HepG2 (cell line): Measurements from ENCODE around the gene CYSRT1. TPM values are rescaled to one million over a fixed set of nuclear protein-coding genes. Genes with fewer than 3 reads are reported as not detected.

ENCODE experiments used
- ATAC-seq: fragments of 200-7000 bp; cut with Tn5 transposase; 3 replicates; pipeline ENCODE4 v1.9.1; 2020; ENCODE audit warnings: mild to moderate bottlenecking, moderate library complexity
- BruUV-seq: library from RNA; stranded (reverse); fragments of 400-500 nt; replicated peaks from 2 replicates; lab custom pipeline; 2021; lab: Mats Ljungman, UMichigan
- CTCF ChIA-PET: fragments of 300-600 bp; formaldehyde crosslinking; extraction: SDS; loops from one replicate; lab custom pipeline; 2021; ENCODE audit warnings: low total read pairs, inconsistent platforms, low intra/inter-chr PET ratio; lab: Yijun Ruan, JAX
- POLR2A ChIA-PET: fragments of 350-600 bp; sonication (Branson Sonifier 250); formaldehyde crosslinking; loops from one replicate; lab custom pipeline; 2020; ENCODE audit warnings: antibody characterized with exemption, inconsistent platforms; lab: Yijun Ruan, JAX
- DNase-seq: peaks from one replicate; pipeline ENCODE4 v3.0.0-alpha.2; 2015; ENCODE audit warnings: low spot score
- FAIRE-seq: peaks from 3 replicates; lab custom pipeline; 2011; peaks lifted over from hg19 to GRCh38; lab: Jason Lieb, UNC
- H2AFZ ChIP-seq: one replicate; pipeline ENCODE4 v1.6.1; 2011; ENCODE audit warnings: low read length, inconsistent platforms
- H3K27ac ChIP-seq: fragments of 300-600 bp; 3 replicates; pipeline ENCODE4 v1.8.0; 2011; ENCODE audit warnings: mixed run types, mild to moderate bottlenecking, mixed read lengths, low read length, inconsistent platforms; ENCODE audit not compliant: insufficient read depth; ENCODE audit errors: extremely low read length
- H3K27me3 ChIP-seq, 2 experiments: fragments of 200-600 bp in 1 of 2; 2 replicates in 1 of 2; 3 replicates in 1 of 2; pipeline versions ENCODE4 v1.6.0 to v1.8.0; 2011; ENCODE audit warnings: low read length in 2 of 2, mild to moderate bottlenecking in 2 of 2, moderate library complexity in 2 of 2, inconsistent platforms in 1 of 2; ENCODE audit not compliant: insufficient read depth in 2 of 2, control insufficient read depth in 1 of 2
- H3K36me3 ChIP-seq, 2 experiments: fragments of 200-600 bp in 1 of 2; replicated peaks in 1 of 2; 2 replicates in 1 of 2; 3 replicates in 1 of 2; pipeline versions ENCODE4 v1.5.1 to v1.8.0; 2011; ENCODE audit warnings: low read length in 2 of 2, inconsistent platforms in 1 of 2; ENCODE audit not compliant: insufficient read depth in 2 of 2, control insufficient read depth in 1 of 2
- H3K4me1 ChIP-seq: 2 replicates; pipeline ENCODE4 v1.5.1; 2012; ENCODE audit warnings: low read length, inconsistent platforms; ENCODE audit not compliant: insufficient read depth
- H3K4me2 ChIP-seq: 2 replicates; pipeline ENCODE4 v1.6.0; 2011; ENCODE audit warnings: low read depth, low read length, inconsistent platforms
- H3K4me3 ChIP-seq, 3 experiments: fragments of 200-600 bp in 1 of 3; sonication (generic), shearing (Covaris generic) in 1 of 3; replicated peaks in 1 of 3; 2 replicates each; pipeline ENCODE4 v1.5.1; 2011 to 2016; ENCODE audit warnings: low read length in 3 of 3, inconsistent platforms in 2 of 3, low read depth in 2 of 3, mild to moderate bottlenecking in 2 of 3, control low read depth in 1 of 3, mixed read lengths in 1 of 3; ENCODE audit not compliant: insufficient read depth in 1 of 3
- H3K79me2 ChIP-seq: one replicate; pipeline ENCODE4 v1.6.1; 2011; ENCODE audit warnings: low read length, inconsistent platforms; ENCODE audit not compliant: insufficient read depth
- H3K9ac ChIP-seq: 2 replicates; pipeline ENCODE4 v1.6.0; 2011; ENCODE audit warnings: mild to moderate bottlenecking, low read depth, low read length, inconsistent platforms; ENCODE audit not compliant: insufficient read depth
- H3K9me3 ChIP-seq: 2 replicates; pipeline ENCODE4 v1.5.1; 2012; ENCODE audit warnings: mild to moderate bottlenecking, low read length
- H4K20me1 ChIP-seq: 2 replicates; pipeline ENCODE4 v1.6.0; 2011; ENCODE audit warnings: inconsistent platforms, mild to moderate bottlenecking, low read length, moderate library complexity; ENCODE audit not compliant: insufficient read depth
- ELF3 ChIP-seq: IDR thresholded peaks from 2 replicates; pipeline ENCODE4 v1.6.1; 2016; ENCODE audit warnings: missing genetic modification reagents, missing compliant biosample characterization
- HNF4G ChIP-seq, 2 experiments: sonication (generic) in 1 of 2; formaldehyde crosslinking in 1 of 2; IDR thresholded peaks; 2 replicates each; pipeline versions ENCODE4 v1.4.0 to v1.6.1; 2011 to 2020; ENCODE audit warnings: borderline replicate concordance in 2 of 2, low read depth in 2 of 2, mild to moderate bottlenecking in 2 of 2, low read length in 1 of 2, missing genetic modification reagents in 1 of 2, moderate library complexity in 1 of 2
- JUNB ChIP-seq: sonication (generic); formaldehyde crosslinking; IDR thresholded peaks from 2 replicates; pipeline ENCODE4 v1.8.0; 2022; ENCODE audit warnings: missing genetic modification reagents, mild to moderate bottlenecking, borderline replicate concordance
- MTA3 ChIP-seq: sonication (generic); formaldehyde crosslinking; IDR thresholded peaks from 2 replicates; pipeline ENCODE4 v1.4.0; 2020; ENCODE audit warnings: missing genetic modification reagents
- NBN ChIP-seq: fragments of 450-650 bp; conservative IDR thresholded peaks from 2 replicates; pipeline ENCODE4 v1.6.1; 2017
- SOX13 ChIP-seq, 3 experiments: fragments of 450-650 bp in 1 of 3; sonication (generic) in 1 of 3; formaldehyde crosslinking in 1 of 3; IDR thresholded peaks in 2 of 3; conservative IDR thresholded peaks in 1 of 3; 2 replicates each; pipeline versions ENCODE4 v1.5.0 to v1.6.1; 2016 to 2020; ENCODE audit warnings: antibody characterized with exemption in 1 of 3, mild to moderate bottlenecking in 1 of 3, missing compliant biosample characterization in 1 of 3, missing genetic modification reagents in 1 of 3, moderate library complexity in 1 of 3
- ZNF207 ChIP-seq: fragments of 450-650 bp; IDR thresholded peaks from 2 replicates; pipeline ENCODE4 v1.6.1; 2016; ENCODE audit warnings: antibody characterized with exemption, borderline replicate concordance
- ZNF274 ChIP-seq: sonication (generic); formaldehyde crosslinking; IDR thresholded peaks from 2 replicates; pipeline ENCODE4 v1.5.1; 2020; ENCODE audit warnings: mild to moderate bottlenecking, missing genetic modification reagents
- ZNF333 ChIP-seq: sonication (generic); formaldehyde crosslinking; IDR thresholded peaks from 2 replicates; pipeline ENCODE4 v1.4.0; 2020; ENCODE audit warnings: mild to moderate bottlenecking, missing genetic modification reagents, borderline replicate concordance
- ZNF337 ChIP-seq: sonication (generic); formaldehyde crosslinking; IDR thresholded peaks from 2 replicates; pipeline ENCODE4 v1.5.1; 2020; ENCODE audit warnings: missing genetic modification reagents, low read depth, mild to moderate bottlenecking, borderline replicate concordance
- ZNF432 ChIP-seq: sonication (generic); formaldehyde crosslinking; IDR thresholded peaks from 2 replicates; pipeline ENCODE4 v1.5.0; 2020; ENCODE audit warnings: missing genetic modification reagents, mild to moderate bottlenecking, borderline replicate concordance
- ZNF441 ChIP-seq: sonication (generic); formaldehyde crosslinking; IDR thresholded peaks from 2 replicates; pipeline ENCODE4 v1.7.0; 2021; ENCODE audit warnings: missing genetic modification reagents, borderline replicate concordance
- ZNF446 ChIP-seq: sonication (generic); formaldehyde crosslinking; IDR thresholded peaks from 2 replicates; pipeline ENCODE4 v1.5.0; 2020; ENCODE audit warnings: mild to moderate bottlenecking, missing genetic modification reagents
- ZSCAN29 ChIP-seq: sonication (generic); formaldehyde crosslinking; conservative IDR thresholded peaks from 2 replicates; pipeline ENCODE4 v1.4.0; 2020; ENCODE audit warnings: mild to moderate bottlenecking, missing genetic modification reagents
- WGBS: methylation state at CpG from one replicate; pipeline ENCODE4 v1.1.6; 2017; ENCODE audit warnings: low lambda C conversion rate; 5-methylcytosine and 5-hydroxymethylcytosine counted together
- in situ Hi-C: cut with HindIII; loops from 2 replicates; pipeline ENCODE4 v1.10.0; 2017; ENCODE audit warnings: low pct_unique_long_range_greater_than_20kb; ENCODE audit not compliant: extremely low pct_ligation_motif_present
- intact Hi-C: fragments of 100-400 bp; cut with micrococcal nuclease; formaldehyde crosslinking; loops from one replicate; pipeline ENCODE4 v1.10.0; 2022; ENCODE audit not compliant: unreplicated experiment
- polyA plus RNA-seq, 8 experiments: library from polyadenylated mRNA; depleted of rRNA in 3 of 8; stranded (reverse) in 7 of 8; unstranded in 1 of 8; fragments of >200 nt; fragmentation: Illumina TruSeq in 4 of 8; extraction: Trizol in 4 of 8; gene quantifications; 2 replicates each; pipeline versions ENCODE4 v1.2.1 to v1.2.3, GENCODE V29; 2011 to 2016; ENCODE audit warnings: low read depth in 4 of 8, missing spikeins in 1 of 8, mixed read lengths in 1 of 8; ENCODE audit not compliant: insufficient read depth in 1 of 8
- total RNA-seq, 5 experiments: library from RNA; depleted of rRNA; stranded (reverse); fragments of >200 nt; fragmentation: Illumina TruSeq; extraction: Trizol; gene quantifications; 2 replicates each; pipeline ENCODE4 v1.2.3, GENCODE V29; 2016; ENCODE audit warnings: low read depth in 1 of 5
- TF ChIP-seq, protein P1 (sequence below): sonication (generic); formaldehyde crosslinking; IDR thresholded peaks from 2 replicates; pipeline ENCODE4 v1.5.0; 2020; ENCODE audit warnings: missing genetic modification reagents
- TF ChIP-seq, protein P2 (sequence below): IDR thresholded peaks from 2 replicates; pipeline ENCODE4 v1.6.1; 2016; ENCODE audit warnings: low read depth, borderline replicate concordance
- TF ChIP-seq, protein P3 (sequence below): sonication (generic); formaldehyde crosslinking; IDR thresholded peaks from 2 replicates; pipeline ENCODE4 v1.5.1; 2020; ENCODE audit warnings: mild to moderate bottlenecking, missing genetic modification reagents, moderate library complexity

The CYSRT1 gene
- total and polyA plus RNA-seq, 2 of the 13 experiments (the other 11 are each of a cell fraction or from before 2014, with no cell fraction given), result 1.5 to 2.1 TPM

DNA sequence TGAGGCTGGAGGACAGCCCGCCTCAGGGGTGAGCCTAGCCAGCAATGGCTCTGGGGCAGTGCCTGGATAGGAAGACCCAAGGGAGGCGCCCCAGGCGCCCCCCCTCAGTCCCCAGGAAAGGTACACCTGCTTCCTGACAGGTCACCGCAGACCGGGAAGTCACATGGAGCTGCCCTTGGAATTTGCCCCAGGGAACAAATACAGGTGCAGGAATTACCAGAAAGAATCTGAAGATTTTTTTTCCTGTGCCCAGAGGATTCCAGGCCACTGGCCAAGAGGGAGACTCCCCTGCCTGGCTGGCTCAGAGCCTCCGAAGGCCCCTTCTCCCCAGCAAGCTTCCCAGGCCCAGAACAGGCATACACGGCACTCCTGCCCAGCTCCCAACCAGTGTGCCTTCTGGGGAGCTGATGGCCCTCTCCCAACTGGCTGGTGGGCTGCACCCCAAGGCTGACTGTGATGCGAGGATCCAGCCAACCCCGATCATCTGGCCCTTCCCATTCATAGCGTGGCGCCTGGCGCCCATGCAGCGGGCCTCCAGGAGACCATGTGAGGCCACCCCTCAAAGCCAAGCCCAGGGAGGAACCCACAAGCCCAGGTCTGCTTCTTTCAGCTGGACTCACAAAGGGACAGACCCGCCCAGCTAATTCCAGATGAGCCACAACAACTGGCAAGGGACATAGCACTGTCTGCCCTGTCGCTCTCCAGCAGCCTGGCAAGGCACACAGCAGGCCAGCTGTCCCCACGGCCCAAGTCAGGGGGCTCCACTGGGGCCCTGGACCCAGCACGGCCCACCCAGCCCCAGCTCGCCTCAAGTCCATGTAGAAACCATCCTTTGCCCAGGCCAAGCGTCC, 26.7 kb upstream of the CYSRT1 start:
- Histone ChIP-seq H3K4me3 (peak overlapping the region; percentile 71 to 75 (median 72)), H4K20me1 (no peaks in the 10 kb centered on the region; the same call in 1 of the 2 replicates), H3K36me3 (no peaks in the 10 kb centered on the region; a peak in 1 of 5 replicates), H3K4me2 (peak overlapping the region; percentile 90), H3K9me3 (no peaks in the 10 kb centered on the region), H3K27ac (peak overlapping the region; percentile 47), H3K27me3 (no peaks in the 10 kb centered on the region), H3K4me1 (peaks cover 68% of the 10 kb centered on the region), H3K9ac (peak overlapping the region; percentile 73), H2AFZ (no peak overlapping the region), H3K79me2 (peaks cover 57% of the 10 kb centered on the region)
- DNase-seq, result no peak
- intact Hi-C loops (no loop called here), in situ Hi-C loops (no loop called here)
- ATAC-seq, result no peak; the same call in 2 of the 3 replicates
- no peak for FAIRE-seq
- BruUV-seq, result no TSS peak
- POLR2A ChIA-PET, result interaction anchor here (0.8 to 3.0 kb wide), 11 partner anchors 9 to 80 kb away, joined by 3 to 47 read pairs (median 7); partner anchors contain the start of genes ANAPC2, RNF208, SSNA1 and TUBB4B
- 10% methylated on average over 4 of the region's 19 CpGs for WGBS
- CTCF ChIA-PET, result no interaction called here
- no peak for TF ChIP-seq ZNF432
- TF ChIP-seq NBN, result no peak
- TF ChIP-seq ZNF333, result 0 out of 2 replicates have a peak, but pooled peaks have one; percentile 4
- TF ChIP-seq ZNF207, result no peak
- TF ChIP-seq ZNF337, result no peak
- no peak for TF ChIP-seq ZSCAN29 (CRISPR knock-in tag)
- TF ChIP-seq ZNF274 (CRISPR knock-in tag), result 0 out of 2 replicates have a peak, but pooled peaks have one; percentile 11
- no peak for TF ChIP-seq MTA3 (CRISPR knock-in tag)
- TF ChIP-seq ZNF446 (CRISPR knock-in tag), result no peak
- TF ChIP-seq SOX13 (IDR thresholded peaks at IDR 0.05), result no peak
- no peak for TF ChIP-seq SOX13 (CRISPR knock-in tag; conservative IDR thresholded peaks at IDR 0.05 in 1 of 2, IDR thresholded peaks at IDR 0.05 in 1 of 2)
- TF ChIP-seq, protein P1, sequence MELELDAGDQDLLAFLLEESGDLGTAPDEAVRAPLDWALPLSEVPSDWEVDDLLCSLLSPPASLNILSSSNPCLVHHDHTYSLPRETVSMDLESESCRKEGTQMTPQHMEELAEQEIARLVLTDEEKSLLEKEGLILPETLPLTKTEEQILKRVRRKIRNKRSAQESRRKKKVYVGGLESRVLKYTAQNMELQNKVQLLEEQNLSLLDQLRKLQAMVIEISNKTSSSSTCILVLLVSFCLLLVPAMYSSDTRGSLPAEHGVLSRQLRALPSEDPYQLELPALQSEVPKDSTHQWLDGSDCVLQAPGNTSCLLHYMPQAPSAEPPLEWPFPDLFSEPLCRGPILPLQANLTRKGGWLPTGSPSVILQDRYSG (CRISPR knock-in tag), result no peak
- TF ChIP-seq HNF4G (IDR thresholded peaks at IDR 0.05; ENCODE audit: borderline replicate concordance, low read depth, low read length), result peak; percentile 62; the same call in 1 of the 2 replicates
- TF ChIP-seq HNF4G (CRISPR knock-in tag; IDR thresholded peaks at IDR 0.05; ENCODE audit: borderline replicate concordance, low read depth), result peak; percentile 37; the same call in 1 of the 2 replicates
- TF ChIP-seq, protein P2, sequence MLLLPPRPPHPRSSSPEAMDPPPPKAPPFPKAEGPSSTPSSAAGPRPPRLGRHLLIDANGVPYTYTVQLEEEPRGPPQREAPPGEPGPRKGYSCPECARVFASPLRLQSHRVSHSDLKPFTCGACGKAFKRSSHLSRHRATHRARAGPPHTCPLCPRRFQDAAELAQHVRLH (CRISPR knock-in tag), result no peak
- peak; percentile 37; the same call in 1 of the 2 replicates for TF ChIP-seq ELF3 (CRISPR knock-in tag)
- TF ChIP-seq ZNF441 (CRISPR knock-in tag), result no peak
- no peak for TF ChIP-seq JUNB (CRISPR knock-in tag)
- TF ChIP-seq, protein P3, sequence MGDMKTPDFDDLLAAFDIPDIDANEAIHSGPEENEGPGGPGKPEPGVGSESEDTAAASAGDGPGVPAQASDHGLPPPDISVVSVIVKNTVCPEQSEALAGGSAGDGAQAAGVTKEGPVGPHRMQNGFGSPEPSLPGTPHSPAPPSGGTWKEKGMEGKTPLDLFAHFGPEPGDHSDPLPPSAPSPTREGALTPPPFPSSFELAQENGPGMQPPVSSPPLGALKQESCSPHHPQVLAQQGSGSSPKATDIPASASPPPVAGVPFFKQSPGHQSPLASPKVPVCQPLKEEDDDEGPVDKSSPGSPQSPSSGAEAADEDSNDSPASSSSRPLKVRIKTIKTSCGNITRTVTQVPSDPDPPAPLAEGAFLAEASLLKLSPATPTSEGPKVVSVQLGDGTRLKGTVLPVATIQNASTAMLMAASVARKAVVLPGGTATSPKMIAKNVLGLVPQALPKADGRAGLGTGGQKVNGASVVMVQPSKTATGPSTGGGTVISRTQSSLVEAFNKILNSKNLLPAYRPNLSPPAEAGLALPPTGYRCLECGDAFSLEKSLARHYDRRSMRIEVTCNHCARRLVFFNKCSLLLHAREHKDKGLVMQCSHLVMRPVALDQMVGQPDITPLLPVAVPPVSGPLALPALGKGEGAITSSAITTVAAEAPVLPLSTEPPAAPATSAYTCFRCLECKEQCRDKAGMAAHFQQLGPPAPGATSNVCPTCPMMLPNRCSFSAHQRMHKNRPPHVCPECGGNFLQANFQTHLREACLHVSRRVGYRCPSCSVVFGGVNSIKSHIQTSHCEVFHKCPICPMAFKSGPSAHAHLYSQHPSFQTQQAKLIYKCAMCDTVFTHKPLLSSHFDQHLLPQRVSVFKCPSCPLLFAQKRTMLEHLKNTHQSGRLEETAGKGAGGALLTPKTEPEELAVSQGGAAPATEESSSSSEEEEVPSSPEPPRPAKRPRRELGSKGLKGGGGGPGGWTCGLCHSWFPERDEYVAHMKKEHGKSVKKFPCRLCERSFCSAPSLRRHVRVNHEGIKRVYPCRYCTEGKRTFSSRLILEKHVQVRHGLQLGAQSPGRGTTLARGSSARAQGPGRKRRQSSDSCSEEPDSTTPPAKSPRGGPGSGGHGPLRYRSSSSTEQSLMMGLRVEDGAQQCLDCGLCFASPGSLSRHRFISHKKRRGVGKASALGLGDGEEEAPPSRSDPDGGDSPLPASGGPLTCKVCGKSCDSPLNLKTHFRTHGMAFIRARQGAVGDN (CRISPR knock-in tag), result peak; percentile 46
